Adrenal gland (tissue), 5 donors: ENCODE measurements around the gene FHOD3.

Source experiments
- CTCF ChIP-seq, 6 experiments: fragments of 450-650 bp in 4 of 6; fragments of 200-600 bp in 2 of 6; sonication (generic) in 1 of 6; IDR thresholded peaks; 1 replicate in 5 of 6; 2 replicates in 1 of 6; pipeline versions ENCODE4 v1.5.1 to v1.8.0; 2016 to 2021; ENCODE audit warnings: antibody characterized with exemption in 6 of 6, mild to moderate bottlenecking in 2 of 6, moderate library complexity in 1 of 6
- POLR2A ChIP-seq, 2 donors: fragments of 450-650 bp; IDR thresholded peaks; one replicate each; pipeline ENCODE4 v1.6.1; 2017; ENCODE audit warnings: antibody characterized with exemption in 2 of 2, mild to moderate bottlenecking in 2 of 2, moderate library complexity in 1 of 2
- donor health status: DM: no; HTN: no; CAD: no.

DNA sequence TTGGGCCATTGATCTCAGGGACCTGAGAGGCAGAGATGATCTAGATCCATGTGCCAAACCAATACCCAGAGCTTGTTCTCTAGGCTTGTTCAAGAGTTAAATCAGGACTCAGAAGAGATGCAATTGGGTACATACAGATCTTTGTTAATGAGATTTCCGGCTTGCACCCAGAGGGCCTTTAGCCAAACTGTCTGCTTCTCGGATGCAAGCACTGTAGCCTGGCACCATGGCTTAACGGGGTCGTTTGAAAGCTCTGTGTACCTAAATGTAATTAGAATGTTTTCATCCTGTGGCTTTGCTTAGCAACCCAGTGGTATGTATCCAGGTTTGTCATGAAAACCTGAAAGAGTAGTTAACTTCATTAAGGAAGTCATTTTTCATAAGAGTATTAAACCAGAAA, 437.1 kb downstream of the FHOD3 start:
- TF ChIP-seq CTCF (IDR thresholded peaks at IDR 0.05), result no peak
- TF ChIP-seq POLR2A (IDR thresholded peaks at IDR 0.05), result no peak
